Colonic mucosa (tissue), 4 donors: Measurements from ENCODE around the gene GAS7. TPM values are rescaled to one million over a fixed set of nuclear protein-coding genes. Genes with fewer than 3 reads are reported as not detected.

Experiments used
- DNase-seq: peaks from one replicate; pipeline ENCODE4 v3.0.0-alpha.2; 2020
- H3K27ac ChIP-seq: fragments of 200-600 bp; one replicate; pipeline ENCODE4 v1.8.0; 2021
- H3K27me3 ChIP-seq: fragments of 200-600 bp; one replicate; pipeline ENCODE4 v1.8.0; 2021
- H3K36me3 ChIP-seq: fragments of 200-600 bp; one replicate; pipeline ENCODE4 v1.8.0; 2021
- H3K4me1 ChIP-seq: fragments of 200-600 bp; one replicate; pipeline ENCODE4 v1.8.0; 2021; ENCODE audit warnings: mild to moderate bottlenecking
- H3K4me3 ChIP-seq: fragments of 200-600 bp; one replicate; pipeline ENCODE4 v1.8.0; 2021
- H3K9ac ChIP-seq, 2 donors: one replicate each; pipeline ENCODE4 v1.7.0; 2013; ENCODE audit warnings: control low read depth in 2 of 2, low read depth in 2 of 2, low read length in 2 of 2
- H3K9me3 ChIP-seq: fragments of 200-600 bp; one replicate; pipeline ENCODE4 v1.8.0; 2021
- CTCF ChIP-seq: fragments of 200-600 bp; IDR thresholded peaks from one replicate; pipeline ENCODE4 v1.8.0; 2022; ENCODE audit warnings: antibody characterized with exemption, mild to moderate bottlenecking
- intact Hi-C: fragments of 100-400 bp; cut with DNase I; formaldehyde crosslinking; loops from one replicate; pipeline ENCODE4 v1.14.1; 2022
- total RNA-seq, 2 donors: library from RNA; stranded (reverse); fragmentation: NEBNext Ultra II Directional in 1 of 2; extraction: Animal tissue kit (Norgen Biotek cat#: 25700) in 1 of 2; gene quantifications; one replicate each; pipeline ENCODE4 v1.2.1, GENCODE V29; 2021
- donor health status: healthy.
- donor health status: DM: no; HTN: no; CAD: no.
- donor health status: DM: no; HTN: no; CAD: no.

GAS7 gene
- total RNA-seq, 2 donors from 2014 or later, result 4.7 to 17.0 TPM

DNA sequence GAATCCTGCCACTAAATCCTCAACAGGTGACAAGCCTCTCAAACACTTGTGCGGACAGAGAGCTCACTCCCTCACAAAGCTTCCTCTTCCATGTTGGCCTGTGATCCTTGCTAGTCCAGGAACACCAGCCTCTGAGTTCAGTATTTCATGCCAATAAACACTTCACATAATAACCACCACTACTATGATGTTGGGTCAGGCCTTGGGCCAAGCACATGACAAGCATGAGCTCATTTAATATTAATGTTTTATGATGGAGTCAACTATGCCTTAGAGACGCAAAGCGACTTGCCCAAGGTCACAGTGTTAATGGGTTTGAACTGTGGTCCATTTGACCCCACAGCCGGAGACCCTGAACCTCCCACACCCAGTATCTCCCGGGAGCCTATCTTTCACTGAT lies 129.1 kb downstream of the GAS7 start:
- no peak for TF ChIP-seq CTCF
- Histone ChIP-seq H3K27ac (no peak overlapping the region), H3K36me3 (no peaks in the 10 kb centered on the region)

DNA sequence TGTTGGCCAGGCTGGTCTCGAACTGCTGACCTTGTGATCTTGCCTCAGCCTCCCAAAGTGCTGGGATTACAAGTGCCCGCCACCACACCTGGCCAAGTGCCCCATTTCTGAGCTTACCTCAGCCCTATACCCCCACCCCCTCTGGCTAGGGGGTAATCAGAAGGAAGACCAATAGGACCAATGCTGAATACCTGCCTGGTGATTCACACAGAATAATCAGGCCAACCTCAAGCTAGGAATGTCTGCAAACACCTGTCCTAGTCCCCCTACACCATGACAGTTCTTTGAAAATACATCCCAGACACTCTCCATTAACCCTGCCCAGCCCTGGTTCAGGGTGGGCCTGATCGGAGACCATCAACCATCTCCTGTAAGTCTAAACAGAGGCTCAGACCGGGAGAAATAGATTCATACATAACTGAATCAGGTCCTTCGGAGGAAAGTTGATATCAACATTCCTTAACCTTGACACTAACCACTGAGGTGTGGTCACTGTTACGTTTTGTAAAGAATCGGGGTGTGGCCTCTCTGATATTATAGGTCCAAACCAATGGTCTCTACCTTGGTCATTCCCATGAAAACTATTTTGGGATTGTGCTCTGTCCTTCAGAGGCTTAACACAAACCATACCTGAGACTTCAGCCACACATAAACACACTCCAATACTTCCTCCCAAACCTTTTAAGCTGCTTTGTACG lies 130.8 kb downstream of the GAS7 start:
- no peaks in the 10 kb centered on the region for H3K36me3 ChIP-seq
- no peak overlapping the region for H3K9ac ChIP-seq
- no peaks in the 10 kb centered on the region for H3K4me1 ChIP-seq
- intact Hi-C loops, result no loop called here
- no peaks in the 10 kb centered on the region for H3K27me3 ChIP-seq
- no peak for DNase-seq
- no peak for TF ChIP-seq CTCF
- no peak overlapping the region for H3K27ac ChIP-seq
- H3K9me3 ChIP-seq, result no peaks in the 10 kb centered on the region
- H3K4me3 ChIP-seq, result no peak overlapping the region

More for the DNA sequence above, 129.1 kb downstream of the GAS7 start:
- H3K4me1 ChIP-seq, result no peaks in the 10 kb centered on the region
- intact Hi-C loops, result no loop called here
- no peak overlapping the region for H3K9ac ChIP-seq
- H3K4me3 ChIP-seq, result no peak overlapping the region
- no peak for DNase-seq
- H3K9me3 ChIP-seq, result no peaks in the 10 kb centered on the region
- H3K27me3 ChIP-seq, result no peaks in the 10 kb centered on the region

GRCh38 chr17:10064536-10064935 lies 133.9 kb downstream of the GAS7 start:
- TF ChIP-seq CTCF, result no peak
- Histone ChIP-seq H3K27ac (no peak overlapping the region), H3K36me3 (no peaks in the 10 kb centered on the region), H3K9ac (no peak overlapping the region), H3K4me1 (no peaks in the 10 kb centered on the region), H3K9me3 (no peaks in the 10 kb centered on the region), H3K4me3 (no peak overlapping the region), H3K27me3 (no peaks in the 10 kb centered on the region)
- DNase-seq, result no peak
- intact Hi-C loops, result no loop called here

GRCh38 chr17:10063730-10064241 lies 134.6 kb downstream of the GAS7 start:
- no peaks in the 10 kb centered on the region for H3K4me1 ChIP-seq
- no peaks in the 10 kb centered on the region for H3K36me3 ChIP-seq
- H3K9me3 ChIP-seq, result no peaks in the 10 kb centered on the region
- DNase-seq, result no peak
- no peak for TF ChIP-seq CTCF
- H3K27ac ChIP-seq, result no peak overlapping the region
- H3K9ac ChIP-seq, result no peak overlapping the region
- intact Hi-C loops, result no loop called here
- no peak overlapping the region for H3K4me3 ChIP-seq
- H3K27me3 ChIP-seq, result no peaks in the 10 kb centered on the region

DNA sequence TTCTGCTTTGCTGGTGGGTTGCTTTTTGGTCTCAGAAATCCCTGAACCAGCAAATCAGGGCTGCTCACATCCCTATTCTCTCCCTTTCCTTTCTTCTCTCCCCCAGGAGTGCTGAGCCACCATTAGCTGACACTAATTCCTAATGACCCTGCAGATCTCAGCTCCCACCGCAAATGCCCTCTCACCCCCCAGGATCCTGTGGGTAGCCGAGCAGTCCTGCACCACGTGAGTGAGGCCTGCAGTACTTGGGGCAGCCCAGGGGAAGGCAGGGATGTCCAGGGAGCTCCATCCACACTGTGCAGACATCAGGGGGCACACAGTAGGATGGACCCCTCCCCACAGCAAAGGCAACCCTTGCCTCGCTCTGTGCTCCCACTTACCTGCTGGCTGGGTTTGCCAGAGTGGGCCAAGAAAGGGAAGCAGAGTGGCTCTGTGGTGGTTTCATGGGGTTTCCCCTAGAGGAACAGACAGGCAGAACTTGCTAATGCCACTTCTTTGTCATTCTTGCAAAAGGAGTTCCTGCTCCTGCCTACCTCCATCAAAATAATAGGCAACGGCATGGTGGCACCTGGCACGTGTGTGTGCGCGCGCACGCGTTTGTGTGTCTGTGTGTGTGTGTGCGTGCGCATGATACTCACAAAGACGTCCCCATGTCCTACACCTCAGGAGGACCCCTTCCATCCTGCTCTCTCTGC lies 135.6 kb downstream of the GAS7 start:
- H3K9me3 ChIP-seq, result no peaks in the 10 kb centered on the region
- H3K4me1 ChIP-seq, result no peaks in the 10 kb centered on the region
- no peak overlapping the region for H3K9ac ChIP-seq
- H3K27me3 ChIP-seq, result no peaks in the 10 kb centered on the region
- DNase-seq, result no peak
- TF ChIP-seq CTCF, result no peak
- H3K36me3 ChIP-seq, result no peaks in the 10 kb centered on the region
- H3K4me3 ChIP-seq, result no peak overlapping the region
- intact Hi-C loops, result no loop called here
- no peak overlapping the region for H3K27ac ChIP-seq
